ENCODE results near the gene FCN2.

- TF ChIP-seq RBAK (CRISPR knock-in tag; IDR thresholded peaks at IDR 0.05) = no peak
- no peak for TF ChIP-seq CTCF (CRISPR knock-in tag; IDR thresholded peaks at IDR 0.05)
- no peak for TF ChIP-seq CBX5 (CRISPR knock-in tag; IDR thresholded peaks at IDR 0.05; ENCODE audit: borderline replicate concordance)
- no peak for TF ChIP-seq ZNF580 (CRISPR knock-in tag; IDR thresholded peaks at IDR 0.05; ENCODE audit: borderline replicate concordance, low read depth)
- no peak for TF ChIP-seq HCFC1 (IDR thresholded peaks at IDR 0.05; ENCODE audit: low read depth, low read length)
- no peak for TF ChIP-seq CREB1 (IDR thresholded peaks at IDR 0.05)
- TF ChIP-seq CREB1 (CRISPR knock-in tag; IDR thresholded peaks at IDR 0.05) = no peak
- no peak for TF ChIP-seq STAG1 (CRISPR knock-in tag; IDR thresholded peaks at IDR 0.05)
- no peak for TF ChIP-seq DNMT1 (CRISPR knock-in tag; IDR thresholded peaks at IDR 0.05)
- no peak for TF ChIP-seq SMAD1 (CRISPR knock-in tag; IDR thresholded peaks at IDR 0.05; ENCODE audit: borderline replicate concordance, low read depth)
Observed at GRCh38 chr9:134902936-134903335, 22.3 kb downstream of the FCN2 start.

Data from HepG2 (cell line).